ENCODE results near the gene FAN1. TPM values are rescaled to one million over a fixed set of nuclear protein-coding genes. Genes with fewer than 3 reads are reported as not detected.

FAN1 gene
- total and polyA plus RNA-seq, 9 of the 15 experiments (the other 6 are each of a cell fraction or from before 2014, with no cell fraction given): 1.5 to 16.8 (median 12.0) TPM

- no peak for TF ChIP-seq BCLAF1 (IDR thresholded peaks at IDR 0.05; ENCODE audit: borderline replicate concordance in 1 of 2, control insufficient read depth in 1 of 2, low read depth in 2 of 2, low read length in 1 of 2)
- peak; percentile 52; the same call in 1 of the 2 replicates for TF ChIP-seq ETS1 (conservative IDR thresholded peaks at IDR 0.05; ENCODE audit: control insufficient read depth, low read depth, low read length)
- peak; percentile 85 for TF ChIP-seq CXXC5 (CRISPR knock-in tag; IDR thresholded peaks at IDR 0.05)
- TF ChIP-seq KLF10 (CRISPR knock-in tag; IDR thresholded peaks at IDR 0.05): no peak
- TF ChIP-seq CBX1 (IDR thresholded peaks at IDR 0.05; ENCODE audit: low read depth): peak; percentile 40; the same call in 1 of the 2 replicates
- TF ChIP-seq, protein P1, sequence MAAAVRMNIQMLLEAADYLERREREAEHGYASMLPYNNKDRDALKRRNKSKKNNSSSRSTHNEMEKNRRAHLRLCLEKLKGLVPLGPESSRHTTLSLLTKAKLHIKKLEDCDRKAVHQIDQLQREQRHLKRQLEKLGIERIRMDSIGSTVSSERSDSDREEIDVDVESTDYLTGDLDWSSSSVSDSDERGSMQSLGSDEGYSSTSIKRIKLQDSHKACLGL (CRISPR knock-in tag; IDR thresholded peaks at IDR 0.05; ENCODE audit: borderline replicate concordance, poor library complexity, severe bottlenecking): no peak
- peak in 1 of 2 experiments; percentile 69; a peak in 2 of 4 replicates for TF ChIP-seq HDAC1 (IDR thresholded peaks at IDR 0.05)
- no peak for TF ChIP-seq RHOXF2B (CRISPR knock-in tag; conservative IDR thresholded peaks at IDR 0.05)
- TF ChIP-seq C11orf30 (IDR thresholded peaks at IDR 0.05; ENCODE audit: low read depth): peak; percentile 61
- TF ChIP-seq MAZ (CRISPR knock-in tag; conservative IDR thresholded peaks at IDR 0.05 in 1 of 2, IDR thresholded peaks at IDR 0.05 in 1 of 2): peak; percentile 51 to 58; a peak in 2 of 4 replicates
- TF ChIP-seq POLR3G (IDR thresholded peaks at IDR 0.05; ENCODE audit: extremely low read depth, insufficient read length, insufficient replicate concordance): no peak
- TF ChIP-seq ZNF280A (IDR thresholded peaks at IDR 0.05; ENCODE audit: low read depth, partially characterized antibody): no peak
- peak; percentile 72; the same call in 1 of the 2 replicates for TF ChIP-seq SUPT5H (IDR thresholded peaks at IDR 0.05)
- TF ChIP-seq ZNF75A (CRISPR knock-in tag; IDR thresholded peaks at IDR 0.05): no peak
- TF ChIP-seq MTA3 (IDR thresholded peaks at IDR 0.05; ENCODE audit: borderline replicate concordance): 0 out of 2 replicates have a peak, but pooled peaks have one; percentile 56
- TF ChIP-seq ILF3 (IDR thresholded peaks at IDR 0.05; ENCODE audit: borderline replicate concordance): no peak
- TF ChIP-seq MTA2 (IDR thresholded peaks at IDR 0.05; ENCODE audit: low read depth): no peak
- peak; percentile 79 for TF ChIP-seq POLR2A (conservative IDR thresholded peaks at IDR 0.05)
- TF ChIP-seq DIDO1 (tag; IDR thresholded peaks at IDR 0.05; ENCODE audit: low read depth): no peak
- TF ChIP-seq PTBP1 (IDR thresholded peaks at IDR 0.05; ENCODE audit: low read depth, low read length): no peak
- no peak for TF ChIP-seq CBX8 (IDR thresholded peaks at IDR 0.05; ENCODE audit: borderline replicate concordance, extremely low read depth, low read depth, low read length, poor library complexity, severe bottlenecking)
Observed at GRCh38 chr15:30903497-30904187, at the start of gene FAN1 (continued).
